Measurements from ENCODE around the gene CLEC2D.
"Not testable (repeated sequence)": the region's sequence is repeated elsewhere in the genome, so short reads cannot be mapped to it uniquely, and the experiment has no call there.

Gene CLEC2D

DNA sequence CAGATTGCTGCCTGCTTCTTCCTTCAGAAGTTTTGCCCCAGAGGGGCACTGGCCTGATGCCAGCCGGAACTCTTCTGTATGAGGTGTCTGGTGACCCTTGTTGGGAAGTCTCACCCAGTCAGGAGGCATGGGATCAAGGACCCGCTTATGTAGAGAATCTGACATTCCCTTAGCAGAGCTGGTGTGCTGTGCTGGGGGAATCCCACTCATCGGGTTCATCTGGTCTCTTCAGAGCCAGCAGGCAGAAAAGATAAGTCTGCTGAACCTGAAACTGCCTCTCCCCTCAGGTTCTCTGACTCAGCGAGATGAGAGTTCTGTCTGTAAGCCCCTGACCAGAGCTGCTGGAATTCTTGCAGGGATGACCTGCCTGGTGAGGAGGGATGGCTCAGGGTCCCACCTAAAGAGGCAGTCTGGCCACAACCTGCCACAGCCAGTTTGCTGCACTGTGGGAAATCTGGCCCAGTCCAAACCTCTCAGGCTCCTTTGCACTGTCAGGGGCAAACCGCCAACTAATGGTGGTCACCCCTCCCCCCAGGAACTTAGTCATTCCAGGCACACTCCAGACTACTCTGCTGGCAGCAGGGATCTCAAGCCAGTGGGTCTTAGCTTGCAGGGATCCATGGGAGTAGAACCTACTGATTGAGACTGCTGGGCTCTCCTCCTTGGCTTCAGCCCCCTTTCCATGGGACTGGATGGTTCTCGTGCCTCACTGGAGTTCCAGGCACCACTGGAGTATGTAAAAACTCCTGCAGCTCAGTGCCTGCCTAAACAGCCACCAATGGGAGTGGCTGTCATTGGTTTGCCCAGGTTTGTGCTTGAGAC, 4.1 kb downstream of the CLEC2D start:
- H3K4me3 ChIP-seq (ENCODE audit: low read depth in 1 of 5, low read length in 5 of 5), result no peak overlapping the region
- H3K9me3 ChIP-seq (ENCODE audit: control insufficient read depth in 5 of 5, low read length in 5 of 5), result no peaks in the 10 kb centered on the region
- no peak overlapping the region for H3K27ac ChIP-seq (ENCODE audit: low read depth, low read length)
- H3K36me3 ChIP-seq (ENCODE audit: control insufficient read depth in 5 of 5, insufficient read depth in 5 of 5, low read length in 5 of 5), result no peaks in the 10 kb centered on the region
- peak overlapping the region in 1 of 5 donors; percentile 8 for H3K9ac ChIP-seq (ENCODE audit: low read length in 5 of 5)
- H3K27me3 ChIP-seq (ENCODE audit: control insufficient read depth in 5 of 5, insufficient read depth in 4 of 5, low read length in 5 of 5), result no peaks in the 10 kb centered on the region
- peaks cover 0 to 14% (median 6%) of the 10 kb centered on the region in 5 donors for H3K4me1 ChIP-seq (ENCODE audit: control insufficient read depth in 5 of 5, insufficient read depth in 5 of 5, low read length in 5 of 5)

DNA sequence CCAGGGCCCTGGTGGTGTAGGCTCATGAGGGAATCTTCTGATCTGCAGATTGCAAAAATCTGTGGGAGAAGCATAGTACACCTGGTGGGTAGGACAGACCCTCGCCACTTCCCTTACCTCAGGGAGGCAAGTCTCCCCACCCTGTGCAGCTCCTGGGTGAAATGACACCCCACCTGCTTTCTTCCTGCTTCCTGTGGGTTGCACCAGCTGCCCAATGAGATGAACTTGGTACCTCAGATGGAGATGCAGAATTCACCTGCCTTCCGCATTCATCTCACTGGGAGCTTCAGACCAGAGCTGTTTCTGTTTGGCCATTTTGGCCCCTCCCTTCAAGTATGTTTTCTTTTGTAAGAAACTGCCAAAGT, 4.7 kb downstream of the CLEC2D start:
- H3K9ac ChIP-seq (ENCODE audit: low read length in 5 of 5), result no peak overlapping the region
- no peak overlapping the region for H3K27ac ChIP-seq (ENCODE audit: low read depth, low read length)
- H3K27me3 ChIP-seq (ENCODE audit: control insufficient read depth in 5 of 5, insufficient read depth in 4 of 5, low read length in 5 of 5), result no peaks in the 10 kb centered on the region
- no peak overlapping the region for H3K4me3 ChIP-seq (ENCODE audit: low read depth in 1 of 5, low read length in 5 of 5)
- no peaks in the 10 kb centered on the region for H3K9me3 ChIP-seq (ENCODE audit: control insufficient read depth in 5 of 5, low read length in 5 of 5)
- H3K36me3 ChIP-seq (ENCODE audit: control insufficient read depth in 5 of 5, insufficient read depth in 5 of 5, low read length in 5 of 5), result no peaks in the 10 kb centered on the region
- peaks cover 0 to 14% (median 6%) of the 10 kb centered on the region in 5 donors for H3K4me1 ChIP-seq (ENCODE audit: control insufficient read depth in 5 of 5, insufficient read depth in 5 of 5, low read length in 5 of 5)

DNA sequence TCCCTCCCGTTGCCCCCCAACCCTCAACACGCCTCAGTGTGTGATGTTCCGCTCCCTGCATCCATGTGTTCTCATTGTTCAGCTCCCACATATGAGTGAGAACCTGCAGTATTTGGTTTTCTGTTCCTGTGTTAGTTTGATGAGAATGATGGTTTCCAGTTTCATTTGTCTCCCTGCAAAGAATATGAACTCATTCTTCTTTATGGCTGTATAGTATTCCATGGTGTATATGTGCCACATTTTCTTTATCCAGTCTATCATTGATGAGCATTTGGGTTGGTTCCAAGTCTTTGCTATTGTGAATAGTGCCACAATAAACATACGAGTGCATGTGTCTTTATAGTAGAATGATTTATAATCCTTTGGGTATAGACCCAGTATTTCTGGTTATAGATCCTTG, 13.0 kb downstream of the CLEC2D start:
- peaks cover 3 to 13% (median 6%) of the 10 kb centered on the region in 5 donors for H3K36me3 ChIP-seq (ENCODE audit: control insufficient read depth in 5 of 5, insufficient read depth in 5 of 5, low read length in 5 of 5)
- H3K27ac ChIP-seq (ENCODE audit: low read depth, low read length); H3K4me1 ChIP-seq (ENCODE audit: control insufficient read depth in 5 of 5, insufficient read depth in 5 of 5, low read length in 5 of 5); H3K4me3 ChIP-seq (ENCODE audit: low read depth in 1 of 5, low read length in 5 of 5); H3K9me3 ChIP-seq (ENCODE audit: control insufficient read depth in 5 of 5, low read length in 5 of 5); H3K9ac ChIP-seq (ENCODE audit: low read length in 5 of 5); H3K27me3 ChIP-seq (ENCODE audit: control insufficient read depth in 5 of 5, insufficient read depth in 4 of 5, low read length in 5 of 5): not testable (repeated sequence)

DNA sequence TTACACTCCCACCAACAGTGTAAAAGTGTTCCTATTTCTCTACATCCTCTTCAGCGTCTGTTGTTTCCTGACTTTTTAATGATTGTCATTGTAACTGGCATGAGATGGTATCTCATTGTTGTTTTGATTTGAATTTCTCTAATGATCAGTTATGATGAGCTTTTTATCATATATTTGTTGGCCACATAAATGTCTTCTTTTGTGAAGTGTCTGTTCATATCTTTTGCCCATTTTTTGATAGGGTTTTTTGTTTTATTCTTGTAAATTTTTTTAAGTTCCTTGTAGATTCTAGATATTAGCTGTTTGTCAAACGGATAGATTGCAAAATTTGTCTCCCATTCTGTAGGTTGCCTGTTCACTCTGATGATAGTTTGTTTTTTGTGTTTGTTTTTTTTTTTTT, 13.4 kb downstream of the CLEC2D start:
- H3K36me3 ChIP-seq (ENCODE audit: control insufficient read depth in 5 of 5, insufficient read depth in 5 of 5, low read length in 5 of 5), result peaks cover 3 to 15% (median 8%) of the 10 kb centered on the region in 5 donors
- not testable (repeated sequence) for H3K27me3 ChIP-seq (ENCODE audit: control insufficient read depth in 5 of 5, insufficient read depth in 4 of 5, low read length in 5 of 5); H3K4me3 ChIP-seq (ENCODE audit: low read depth in 1 of 5, low read length in 5 of 5); H3K9me3 ChIP-seq (ENCODE audit: control insufficient read depth in 5 of 5, low read length in 5 of 5); H3K27ac ChIP-seq (ENCODE audit: low read depth, low read length); H3K9ac ChIP-seq (ENCODE audit: low read length in 5 of 5); H3K4me1 ChIP-seq (ENCODE audit: control insufficient read depth in 5 of 5, insufficient read depth in 5 of 5, low read length in 5 of 5)

DNA sequence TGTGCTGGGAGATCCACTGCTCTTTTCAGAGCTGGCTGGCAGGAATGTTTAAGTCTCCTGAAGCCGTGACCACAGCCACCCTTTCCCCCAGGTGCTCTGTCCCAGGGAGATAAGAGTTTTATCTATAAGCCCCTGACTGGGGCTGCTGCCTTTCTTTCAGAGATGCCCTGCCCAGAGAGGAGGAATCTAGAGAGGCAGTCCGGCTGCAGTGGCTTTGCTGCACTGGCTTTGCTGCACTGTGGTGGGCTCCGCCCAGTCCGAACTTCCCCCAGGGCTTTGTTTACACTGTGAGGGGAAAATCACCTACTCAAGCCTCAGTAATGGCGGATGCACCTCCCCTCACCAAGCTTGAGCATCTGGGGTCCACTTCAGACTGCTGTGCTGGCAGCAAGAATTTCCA, 15.9 kb downstream of the CLEC2D start:
- H3K27me3 ChIP-seq (ENCODE audit: control insufficient read depth in 5 of 5, insufficient read depth in 4 of 5, low read length in 5 of 5); H3K4me3 ChIP-seq (ENCODE audit: low read depth in 1 of 5, low read length in 5 of 5); H3K9ac ChIP-seq (ENCODE audit: low read length in 5 of 5); H3K9me3 ChIP-seq (ENCODE audit: control insufficient read depth in 5 of 5, low read length in 5 of 5); H3K4me1 ChIP-seq (ENCODE audit: control insufficient read depth in 5 of 5, insufficient read depth in 5 of 5, low read length in 5 of 5); H3K27ac ChIP-seq (ENCODE audit: low read depth, low read length): not testable (repeated sequence)
- peaks cover 9 to 27% (median 16%) of the 10 kb centered on the region in 5 donors for H3K36me3 ChIP-seq (ENCODE audit: control insufficient read depth in 5 of 5, insufficient read depth in 5 of 5, low read length in 5 of 5)

DNA sequence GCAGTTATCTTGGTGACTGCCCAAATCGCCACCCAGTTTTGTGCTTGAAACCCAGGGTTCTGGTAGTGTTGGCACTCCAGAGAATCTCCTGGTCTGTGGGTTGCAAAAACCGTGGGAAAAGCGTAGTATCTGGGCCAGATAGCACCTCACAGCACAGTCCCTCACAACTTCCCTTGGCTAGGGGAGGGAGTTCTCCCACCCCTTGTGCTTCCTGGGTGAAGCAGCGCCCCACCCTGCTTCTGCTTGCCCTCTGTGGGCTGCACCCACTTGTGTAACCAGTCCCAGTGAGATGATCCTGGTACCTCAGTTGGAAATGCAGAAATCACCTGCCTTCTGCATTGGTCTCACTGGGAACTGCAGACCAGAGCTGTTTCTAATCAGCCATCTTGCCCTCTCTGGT, 16.4 kb downstream of the CLEC2D start:
- no peak overlapping the region for H3K9ac ChIP-seq (ENCODE audit: low read length in 5 of 5)
- no peak overlapping the region for H3K4me3 ChIP-seq (ENCODE audit: low read depth in 1 of 5, low read length in 5 of 5)
- no peaks in the 10 kb centered on the region for H3K9me3 ChIP-seq (ENCODE audit: control insufficient read depth in 5 of 5, low read length in 5 of 5)
- no peaks in the 10 kb centered on the region for H3K27me3 ChIP-seq (ENCODE audit: control insufficient read depth in 5 of 5, insufficient read depth in 4 of 5, low read length in 5 of 5)
- no peak overlapping the region for H3K27ac ChIP-seq (ENCODE audit: low read depth, low read length)
- H3K36me3 ChIP-seq (ENCODE audit: control insufficient read depth in 5 of 5, insufficient read depth in 5 of 5, low read length in 5 of 5), result peaks cover 9 to 27% (median 16%) of the 10 kb centered on the region in 5 donors
- no peaks in the 10 kb centered on the region for H3K4me1 ChIP-seq (ENCODE audit: control insufficient read depth in 5 of 5, insufficient read depth in 5 of 5, low read length in 5 of 5)

DNA sequence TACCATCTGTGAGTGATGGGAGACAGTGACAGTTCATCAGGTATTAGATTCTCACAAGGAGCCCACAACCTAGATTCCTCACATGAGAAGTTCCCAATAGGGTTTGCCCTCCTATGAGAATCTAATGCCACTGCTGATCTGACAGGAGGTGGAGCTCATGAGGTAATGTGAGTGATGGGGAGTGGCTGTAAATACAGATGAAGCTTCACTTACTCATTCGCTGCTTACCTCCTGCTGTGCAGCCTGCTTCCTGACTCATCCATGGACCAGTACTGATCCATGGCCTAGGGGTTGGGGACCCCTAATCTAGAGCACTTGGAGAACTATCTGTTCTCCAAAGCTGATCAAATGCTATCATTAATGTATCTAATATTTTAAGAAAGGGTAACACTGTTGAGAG, 17.7 kb downstream of the CLEC2D start:
- Histone ChIP-seq H3K36me3 (ENCODE audit: control insufficient read depth in 5 of 5, insufficient read depth in 5 of 5, low read length in 5 of 5) (peaks cover 9 to 24% (median 16%) of the 10 kb centered on the region in 5 donors), H3K27ac (ENCODE audit: low read depth, low read length) (no peak overlapping the region), H3K9ac (ENCODE audit: low read length in 5 of 5) (no peak overlapping the region), H3K4me1 (ENCODE audit: control insufficient read depth in 5 of 5, insufficient read depth in 5 of 5, low read length in 5 of 5) (no peaks in the 10 kb centered on the region), H3K27me3 (ENCODE audit: control insufficient read depth in 5 of 5, insufficient read depth in 4 of 5, low read length in 5 of 5) (no peaks in the 10 kb centered on the region), H3K9me3 (ENCODE audit: control insufficient read depth in 5 of 5, low read length in 5 of 5) (no peaks in the 10 kb centered on the region), H3K4me3 (ENCODE audit: low read depth in 1 of 5, low read length in 5 of 5) (no peak overlapping the region)

DNA sequence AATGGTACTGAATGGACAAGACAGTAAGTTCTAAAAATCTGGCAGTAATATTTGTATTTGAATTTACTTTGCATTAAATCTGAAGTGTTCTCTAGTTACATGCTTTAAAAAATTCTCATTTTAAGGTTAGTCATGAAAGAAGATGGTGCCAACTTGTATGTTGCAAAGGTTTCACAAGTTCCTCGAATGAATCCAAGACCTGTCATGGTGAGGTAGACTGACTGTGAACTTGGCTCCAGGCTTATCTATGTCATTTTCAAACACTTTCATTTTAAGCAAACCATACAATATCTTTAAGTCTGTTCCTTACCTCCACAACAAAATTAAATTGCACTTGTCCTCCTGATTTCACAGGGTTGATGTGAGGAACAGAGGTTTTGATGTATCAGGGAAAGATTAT, 23.4 kb downstream of the CLEC2D start:
- H3K4me1 ChIP-seq (ENCODE audit: control insufficient read depth in 5 of 5, insufficient read depth in 5 of 5, low read length in 5 of 5), result peaks cover 0 to 3% (median 0%) of the 10 kb centered on the region in 5 donors
- no peak overlapping the region for H3K9ac ChIP-seq (ENCODE audit: low read length in 5 of 5)
- H3K27me3 ChIP-seq (ENCODE audit: control insufficient read depth in 5 of 5, insufficient read depth in 4 of 5, low read length in 5 of 5), result no peaks in the 10 kb centered on the region
- peaks cover 7 to 34% (median 24%) of the 10 kb centered on the region in 5 donors for H3K36me3 ChIP-seq (ENCODE audit: control insufficient read depth in 5 of 5, insufficient read depth in 5 of 5, low read length in 5 of 5)
- H3K4me3 ChIP-seq (ENCODE audit: low read depth in 1 of 5, low read length in 5 of 5), result no peak overlapping the region
- peaks cover 0 to 3% (median 0%) of the 10 kb centered on the region in 5 donors for H3K9me3 ChIP-seq (ENCODE audit: control insufficient read depth in 5 of 5, low read length in 5 of 5)
- H3K27ac ChIP-seq (ENCODE audit: low read depth, low read length), result no peak overlapping the region

DNA sequence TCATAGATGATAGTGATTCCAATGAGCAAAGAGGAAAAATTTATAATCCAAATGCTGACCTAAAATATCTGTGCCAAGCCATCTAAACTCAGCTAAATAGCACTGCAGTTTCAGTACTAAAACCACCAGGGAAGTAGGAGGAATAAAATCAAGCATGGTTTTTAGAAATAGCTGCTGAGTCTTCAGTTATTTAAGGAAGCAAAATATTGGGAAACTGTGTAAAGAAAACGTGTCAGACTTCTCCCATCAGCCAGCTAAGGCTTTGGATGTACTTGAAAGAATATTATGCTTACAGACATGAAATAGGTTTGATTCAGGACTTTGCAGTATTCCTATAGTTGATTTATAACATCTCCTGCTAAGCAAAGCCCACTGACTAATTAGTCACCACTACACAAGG, 24.7 kb downstream of the CLEC2D start:
- H3K4me3 ChIP-seq (ENCODE audit: low read depth in 1 of 5, low read length in 5 of 5), result no peak overlapping the region
- H3K9me3 ChIP-seq (ENCODE audit: control insufficient read depth in 5 of 5, low read length in 5 of 5), result peaks cover 0 to 3% (median 0%) of the 10 kb centered on the region in 5 donors
- no peak overlapping the region for H3K9ac ChIP-seq (ENCODE audit: low read length in 5 of 5)
- peaks cover 3 to 21% (median 15%) of the 10 kb centered on the region in 5 donors for H3K36me3 ChIP-seq (ENCODE audit: control insufficient read depth in 5 of 5, insufficient read depth in 5 of 5, low read length in 5 of 5)
- H3K27me3 ChIP-seq (ENCODE audit: control insufficient read depth in 5 of 5, insufficient read depth in 4 of 5, low read length in 5 of 5), result no peaks in the 10 kb centered on the region
- H3K27ac ChIP-seq (ENCODE audit: low read depth, low read length), result no peak overlapping the region
- H3K4me1 ChIP-seq (ENCODE audit: control insufficient read depth in 5 of 5, insufficient read depth in 5 of 5, low read length in 5 of 5), result peaks cover 0 to 3% (median 0%) of the 10 kb centered on the region in 5 donors

DNA sequence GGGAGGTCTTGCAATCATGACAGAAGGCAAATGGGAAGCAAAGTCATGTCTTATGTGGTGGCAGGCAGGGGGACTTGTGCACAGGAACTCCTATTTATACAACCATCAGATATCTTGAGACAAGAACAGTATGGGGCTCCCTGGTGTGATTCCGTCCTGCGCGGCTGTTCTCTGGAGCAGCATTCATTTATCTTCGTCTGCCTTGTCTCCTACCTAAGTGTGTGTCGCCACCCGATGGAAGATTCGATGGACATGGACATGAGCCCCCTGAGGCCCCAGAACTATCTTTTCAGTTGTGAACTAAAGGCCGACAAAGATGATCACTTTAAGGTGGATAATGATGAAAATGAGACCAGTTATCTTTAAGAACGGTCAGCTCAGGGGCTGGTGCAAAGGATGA, 25.6 kb downstream of the CLEC2D start:
- not testable (repeated sequence) for H3K27me3 ChIP-seq (ENCODE audit: control insufficient read depth in 5 of 5, insufficient read depth in 4 of 5, low read length in 5 of 5); H3K4me3 ChIP-seq (ENCODE audit: low read depth in 1 of 5, low read length in 5 of 5); H3K9me3 ChIP-seq (ENCODE audit: control insufficient read depth in 5 of 5, low read length in 5 of 5); H3K9ac ChIP-seq (ENCODE audit: low read length in 5 of 5); H3K4me1 ChIP-seq (ENCODE audit: control insufficient read depth in 5 of 5, insufficient read depth in 5 of 5, low read length in 5 of 5); H3K27ac ChIP-seq (ENCODE audit: low read depth, low read length)
- peaks cover 3 to 21% (median 14%) of the 10 kb centered on the region in 5 donors for H3K36me3 ChIP-seq (ENCODE audit: control insufficient read depth in 5 of 5, insufficient read depth in 5 of 5, low read length in 5 of 5)

Data from subcutaneous abdominal adipose tissue (tissue), 5 donors.